ENCODE data around the gene RAP1GAP2. TPM values are rescaled to one million over a fixed set of nuclear protein-coding genes. Genes with fewer than 3 reads are reported as not detected.

Gene RAP1GAP2
- total RNA-seq, 4 donors from 2014 or later, result 30.6 to 60.2 (median 41.9) TPM

GRCh38 chr17:2905269-2905668, 109.0 kb downstream of the RAP1GAP2 start:
- Histone ChIP-seq H3K4me1 (peaks cover 0 to 29% (median 0%) of the 10 kb centered on the region in 4 donors), H3K27me3 (no peaks in the 10 kb centered on the region), H3K27ac (no peak overlapping the region), H3K9me3 (no peaks in the 10 kb centered on the region), H3K36me3 (no peaks in the 10 kb centered on the region), H3K4me3 (no peak overlapping the region)
- no peak for DNase-seq
- TF ChIP-seq CTCF (IDR thresholded peaks at IDR 0.05) (no peak), POLR2A (IDR thresholded peaks at IDR 0.05) (no peak)

- Histone ChIP-seq H3K27me3 (no peaks in the 10 kb centered on the region), H3K4me3 (no peak overlapping the region), H3K27ac (no peak overlapping the region), H3K9me3 (no peaks in the 10 kb centered on the region), H3K36me3 (no peaks in the 10 kb centered on the region), H3K4me1 (peaks cover 0 to 27% (median 0%) of the 10 kb centered on the region in 4 donors)
- DNase-seq, result peak in 1 of 3 donors; percentile 40
- no peak for TF ChIP-seq POLR2A (IDR thresholded peaks at IDR 0.05)
- TF ChIP-seq CTCF (IDR thresholded peaks at IDR 0.05), result no peak
Observed at GRCh38 chr17:2905696-2906501, 109.7 kb downstream of the RAP1GAP2 start.

GRCh38 chr17:2906901-2907300, 110.7 kb downstream of the RAP1GAP2 start:
- no peak for TF ChIP-seq POLR2A (IDR thresholded peaks at IDR 0.05)
- TF ChIP-seq CTCF (IDR thresholded peaks at IDR 0.05), result no peak
- no peak for DNase-seq
- H3K27ac ChIP-seq, result no peak overlapping the region

GRCh38 chr17:2909175-2909845, 113.1 kb downstream of the RAP1GAP2 start:
- peak overlapping the region in 2 of 4 donors; percentile 31 to 53 for H3K27ac ChIP-seq
- peak in 2 of 3 donors; percentile 56 to 70 for DNase-seq
- TF ChIP-seq POLR2A (IDR thresholded peaks at IDR 0.05) (no peak), CTCF (IDR thresholded peaks at IDR 0.05) (peak in 1 of 6 experiments; percentile 10)
- peaks cover 0 to 8% (median 0%) of the 10 kb centered on the region in 4 donors for H3K4me1 ChIP-seq
- no peaks in the 10 kb centered on the region for H3K27me3 ChIP-seq
- no peaks in the 10 kb centered on the region for H3K36me3 ChIP-seq
- no peak overlapping the region for H3K4me3 ChIP-seq
- no peaks in the 10 kb centered on the region for H3K9me3 ChIP-seq

More at GRCh38 chr17:2906901-2907300, 110.7 kb downstream of the RAP1GAP2 start:
- no peaks in the 10 kb centered on the region for H3K36me3 ChIP-seq
- no peak overlapping the region for H3K4me3 ChIP-seq
- no peaks in the 10 kb centered on the region for H3K27me3 ChIP-seq
- peaks cover 0 to 18% (median 0%) of the 10 kb centered on the region in 4 donors for H3K4me1 ChIP-seq
- H3K9me3 ChIP-seq, result no peaks in the 10 kb centered on the region

GRCh38 chr17:2909846-2910234, 113.6 kb downstream of the RAP1GAP2 start:
- Histone ChIP-seq H3K9me3 (no peaks in the 10 kb centered on the region), H3K4me1 (peaks cover 0 to 8% (median 0%) of the 10 kb centered on the region in 4 donors), H3K36me3 (no peaks in the 10 kb centered on the region), H3K27ac (peak overlapping the region in 2 of 4 donors; percentile 31 to 53), H3K4me3 (no peak overlapping the region), H3K27me3 (no peaks in the 10 kb centered on the region)
- DNase-seq, result no peak
- TF ChIP-seq CTCF (IDR thresholded peaks at IDR 0.05) (no peak), POLR2A (IDR thresholded peaks at IDR 0.05) (no peak)

Data from Peyer's patch (tissue), 4 donors.